Activated CD8-positive, alpha-beta memory T cell treated with anti-CD3 and anti-CD28 coated beads, Interleukin-2, amount 50 U/mL, for 1 hour (primary cell): ENCODE results near the gene PLPP1.
"Not testable (repeated sequence)": the region's sequence is repeated elsewhere in the genome, so short reads cannot be mapped to it uniquely, and the experiment has no call there.

Experiments
- DNase-seq: peaks from one replicate; pipeline ENCODE4 v3.0.0-alpha.2; 2020; ENCODE audit errors: extremely low read depth

PLPP1 gene

DNA sequence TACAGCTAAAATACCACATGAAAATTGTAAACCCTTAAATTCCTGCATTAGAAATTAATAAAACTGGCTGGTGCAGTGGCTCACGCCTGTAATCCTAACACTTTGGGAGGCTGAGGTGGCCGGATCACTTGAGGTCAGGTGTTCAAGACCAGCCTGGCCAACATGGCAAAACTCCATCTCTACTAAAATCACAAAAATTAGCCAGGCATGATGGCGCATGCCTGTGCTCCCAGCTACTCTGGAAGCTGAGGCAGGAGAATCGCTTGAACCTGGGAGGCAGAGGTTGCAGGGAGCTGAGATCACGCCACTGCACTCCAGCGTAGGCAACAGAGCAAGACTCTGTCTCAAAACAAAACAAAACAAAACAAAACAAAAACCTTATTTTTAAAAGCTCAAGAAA is 29.1 kb downstream of the PLPP1 start:
- not testable (repeated sequence) for DNase-seq

DNA sequence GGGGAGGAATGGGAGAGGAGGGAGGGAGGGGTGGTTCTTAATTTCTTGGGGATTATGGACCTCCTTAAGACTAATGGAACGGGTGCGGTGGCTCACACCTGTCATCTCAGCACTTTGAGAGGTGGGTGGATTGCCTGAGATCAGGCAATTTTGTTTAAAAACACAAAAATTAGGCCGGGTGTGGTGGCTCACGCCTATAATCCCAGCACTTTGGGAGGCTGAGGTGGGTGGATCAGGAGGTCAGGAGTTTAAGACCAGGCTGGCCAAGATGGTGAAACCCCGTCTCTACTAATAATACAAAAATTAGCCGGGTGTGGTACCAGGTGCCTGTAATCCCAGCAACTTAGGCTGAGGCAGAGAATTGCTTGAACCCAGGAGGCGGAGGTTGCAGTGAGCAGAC is 30.8 kb downstream of the PLPP1 start:
- DNase-seq, result not testable (repeated sequence)

DNA sequence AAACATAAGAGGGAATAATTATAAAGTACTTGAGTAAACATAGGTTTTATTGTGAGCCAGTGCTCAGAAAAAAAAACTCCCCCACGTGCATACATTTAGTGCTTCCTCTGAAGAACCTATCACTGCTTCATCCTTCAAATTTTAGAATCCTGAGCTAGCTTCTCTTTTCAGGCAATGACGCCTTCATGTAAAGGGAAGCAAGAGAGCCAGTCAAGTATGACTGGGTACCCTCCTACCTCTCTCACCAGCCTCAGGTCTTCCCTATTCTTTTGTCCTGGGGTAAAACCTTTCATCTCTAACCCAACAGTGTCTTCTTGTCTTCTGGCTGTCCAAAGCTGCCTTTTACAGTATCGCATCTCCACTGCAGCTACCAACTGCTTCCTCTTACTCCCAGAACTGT is 32.0 kb downstream of the PLPP1 start:
- no peak for DNase-seq

DNA sequence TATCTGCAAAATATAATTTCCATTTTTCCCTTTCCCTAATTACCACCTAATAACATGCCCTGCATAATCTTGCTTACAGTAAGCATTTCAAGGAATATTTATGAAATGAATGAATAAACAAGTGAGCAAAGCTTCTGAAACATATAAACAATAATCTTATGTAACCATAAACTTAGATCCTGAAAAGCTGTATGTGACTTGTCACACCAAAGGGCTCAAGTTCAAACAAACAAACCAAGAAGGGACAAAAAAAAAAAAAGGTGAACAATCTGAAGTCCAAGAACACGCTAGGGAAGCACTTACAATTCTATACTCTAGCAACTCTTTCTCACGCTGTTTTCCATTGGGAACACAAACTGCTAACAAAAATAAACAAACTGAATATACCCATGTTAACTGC is 36.3 kb downstream of the PLPP1 start:
- no peak for DNase-seq

DNA sequence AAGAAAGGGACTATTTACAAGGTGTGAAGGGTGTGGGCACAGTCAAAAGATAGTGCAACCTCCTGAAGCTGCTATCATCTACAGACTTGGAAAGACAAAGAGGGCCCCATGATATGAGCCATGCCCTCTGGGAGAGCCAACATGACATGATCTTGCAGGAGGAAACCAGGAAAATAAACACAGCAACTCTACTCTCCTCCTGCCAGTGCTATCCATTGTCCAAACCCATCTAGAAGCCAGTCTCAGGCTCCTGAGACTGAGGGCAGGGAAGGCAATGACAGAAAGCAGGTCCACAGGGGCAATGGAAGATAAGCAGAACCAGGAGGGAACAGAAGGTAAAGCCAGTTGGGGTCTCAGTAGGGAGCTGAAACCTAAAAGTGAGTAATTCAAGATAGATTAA is 37.1 kb downstream of the PLPP1 start:
- DNase-seq, result no peak

DNA sequence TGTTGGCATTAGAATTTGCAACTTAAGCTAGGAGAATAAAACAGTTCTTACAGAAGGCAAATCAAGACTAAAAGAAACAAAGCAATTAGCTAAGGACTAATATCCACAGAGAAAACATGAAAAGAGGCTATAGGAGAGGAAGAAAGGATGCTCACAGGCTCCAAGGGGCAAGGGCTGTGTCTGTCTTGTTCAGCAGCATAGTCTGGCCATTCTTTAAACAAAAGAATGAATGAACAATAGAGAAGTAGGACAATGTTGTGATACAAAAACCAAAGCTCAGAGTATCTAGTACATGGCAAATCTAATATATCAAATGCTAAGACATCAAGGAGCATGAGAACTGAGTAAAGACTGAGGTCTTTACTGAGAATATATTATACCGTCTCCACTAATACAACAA is 39.5 kb downstream of the PLPP1 start:
- no peak for DNase-seq

DNA sequence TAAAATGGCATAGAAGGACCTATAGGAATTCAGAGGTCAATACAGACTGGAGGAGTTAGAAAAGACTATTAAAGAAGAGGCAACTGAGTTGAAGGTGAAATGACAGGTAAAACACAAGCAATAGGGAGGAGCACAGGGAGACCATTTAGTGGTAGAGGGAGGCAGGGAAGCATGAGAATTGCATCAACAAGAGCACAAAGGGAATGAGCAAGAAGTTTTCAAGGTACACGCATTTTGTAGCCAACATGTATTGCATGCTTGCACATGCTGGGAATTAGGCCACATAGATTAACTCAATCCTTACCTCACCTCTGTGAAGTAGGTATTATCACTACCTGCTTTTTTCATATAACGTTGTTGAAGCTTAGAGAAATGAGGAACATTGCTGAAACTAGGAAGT is 42.3 kb downstream of the PLPP1 start:
- no peak for DNase-seq

DNA sequence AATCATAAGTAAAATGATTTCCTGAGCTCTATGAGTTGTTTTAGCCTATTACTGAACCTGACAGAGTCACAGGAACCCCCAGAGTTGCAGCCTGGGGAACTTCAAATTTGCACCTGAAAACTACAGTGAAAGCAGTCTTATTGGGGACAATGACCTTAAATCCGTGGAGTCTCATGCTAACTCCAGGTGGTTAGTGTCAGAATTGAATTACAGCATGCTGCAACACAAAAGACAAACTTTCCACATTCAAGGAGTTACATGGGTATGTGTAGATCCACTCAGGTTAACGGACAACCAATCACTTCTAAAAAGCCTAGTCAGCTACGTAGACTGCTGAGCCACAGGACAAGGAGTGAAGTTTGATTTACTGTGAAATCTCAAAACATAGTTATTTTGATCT is 49.7 kb downstream of the PLPP1 start:
- no peak for DNase-seq

DNA sequence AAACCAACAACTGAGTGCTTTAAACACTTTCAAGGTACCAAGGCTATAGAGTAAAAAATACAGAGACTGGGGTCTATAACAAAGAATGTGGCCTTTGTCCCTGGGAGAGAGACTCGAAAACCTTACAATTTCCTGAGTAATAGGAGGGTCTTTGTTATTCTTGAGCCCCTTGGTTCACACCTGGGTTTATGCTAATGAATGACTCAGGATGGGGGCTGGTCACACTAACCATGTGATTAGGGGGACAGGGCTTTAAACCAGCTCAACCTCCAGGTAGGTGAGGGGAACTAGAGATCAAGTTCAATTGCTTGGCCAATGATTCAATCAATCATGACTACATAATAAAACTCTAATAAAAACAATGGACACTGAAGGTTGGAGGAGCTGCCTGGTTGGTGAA is 50.2 kb downstream of the PLPP1 start:
- DNase-seq, result no peak

DNA sequence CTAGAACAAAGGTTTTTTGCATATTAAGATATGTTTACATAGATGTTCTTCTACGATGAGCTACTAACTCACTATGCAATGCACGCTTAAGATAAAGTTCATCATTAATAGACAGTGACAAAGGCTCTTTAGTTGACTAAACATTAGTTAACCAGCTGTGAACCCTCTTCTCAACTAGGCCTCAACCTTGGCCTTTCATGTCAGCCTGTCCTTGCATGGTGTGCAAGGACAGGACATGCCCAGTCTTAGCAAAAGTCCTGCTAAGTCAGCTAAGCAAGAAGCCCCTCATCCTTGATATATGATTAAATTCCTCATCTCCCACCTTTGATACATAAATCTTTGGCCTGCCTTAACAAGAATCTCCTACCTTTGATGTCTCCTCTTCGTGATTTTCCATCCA is 50.9 kb downstream of the PLPP1 start:
- no peak for DNase-seq

DNA sequence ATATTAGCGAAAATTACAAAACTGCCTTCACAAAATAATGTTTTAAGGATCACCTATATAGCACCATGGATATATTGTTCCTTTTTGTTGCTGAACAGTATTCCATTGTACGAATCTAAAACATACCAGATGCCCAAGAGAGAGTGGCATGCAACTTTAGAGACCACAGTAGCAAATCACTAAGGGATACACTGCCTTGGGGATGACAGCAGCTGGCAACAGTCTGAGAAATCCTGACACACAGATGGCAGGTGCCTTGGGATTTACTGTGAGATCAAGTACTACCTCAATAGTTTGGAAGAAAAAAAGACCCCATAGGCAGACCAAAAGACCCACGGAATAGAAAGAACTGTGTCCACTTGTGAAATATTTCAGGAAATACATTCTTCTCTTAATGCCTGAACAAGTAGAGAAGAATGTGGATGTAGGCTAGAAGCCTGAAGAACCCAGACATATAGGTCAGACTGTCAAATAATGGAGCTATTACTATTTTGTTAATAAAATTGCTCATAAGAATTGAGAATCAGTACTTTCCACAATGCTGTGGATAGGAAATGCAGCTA is 53.4 kb downstream of the PLPP1 start:
- DNase-seq, result no peak

DNA sequence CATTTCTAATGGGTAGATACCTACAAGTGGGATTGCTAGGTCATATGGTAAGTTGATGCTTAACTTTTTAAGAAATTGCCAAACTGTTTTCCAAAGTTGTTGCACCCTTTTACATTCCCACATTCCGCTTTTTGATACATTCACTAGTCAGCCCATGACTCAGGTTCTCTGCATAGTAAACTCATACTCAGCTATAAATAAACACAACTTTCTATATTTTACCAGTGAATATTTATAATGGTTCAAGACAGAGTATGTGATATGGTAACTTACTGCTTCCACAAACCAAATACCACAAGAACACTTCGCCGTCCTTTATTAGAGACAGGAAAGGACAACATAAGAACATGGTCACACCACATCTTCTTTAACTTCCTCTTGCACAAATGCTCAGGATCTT is 54.0 kb downstream of the PLPP1 start:
- no peak for DNase-seq

DNA sequence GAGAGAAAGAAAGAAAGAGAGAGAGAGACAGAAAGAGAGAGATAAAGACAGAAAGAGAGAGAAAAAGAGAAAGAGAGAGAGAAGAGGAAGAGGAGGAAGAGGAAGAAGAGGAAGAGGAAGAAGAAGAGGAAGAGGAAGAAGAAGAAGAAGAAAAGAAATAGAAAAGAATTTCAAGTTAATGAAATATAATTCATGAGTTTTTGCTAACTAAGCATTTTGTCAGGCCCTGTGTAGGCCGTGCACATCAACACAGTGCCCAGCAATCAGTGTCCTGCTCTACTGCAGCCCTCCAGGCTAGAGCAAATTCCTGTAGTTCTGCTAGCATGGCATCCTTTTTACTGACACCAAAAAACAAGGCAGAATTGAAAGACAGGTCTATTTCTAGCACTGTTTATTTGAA is 62.1 kb downstream of the PLPP1 start:
- DNase-seq, result no peak

DNA sequence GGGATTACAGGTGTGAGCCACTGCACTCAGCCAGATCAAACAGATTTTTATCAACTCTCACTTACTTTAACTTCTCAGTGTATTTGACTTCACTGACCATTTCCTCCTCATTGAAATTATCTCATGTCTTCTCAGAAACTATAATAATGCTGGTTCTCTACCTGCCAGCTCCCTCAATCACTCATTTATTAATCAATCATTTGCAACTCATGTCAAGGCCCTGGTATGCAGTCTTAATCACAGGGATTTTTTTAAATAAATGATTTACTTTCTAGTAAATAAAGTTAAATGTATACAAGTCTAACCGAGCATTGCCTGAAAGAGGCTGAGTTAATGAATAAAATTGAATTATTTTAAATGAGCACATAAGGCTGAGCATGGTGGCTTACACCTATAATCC is 63.3 kb downstream of the PLPP1 start:
- DNase-seq, result no peak

DNA sequence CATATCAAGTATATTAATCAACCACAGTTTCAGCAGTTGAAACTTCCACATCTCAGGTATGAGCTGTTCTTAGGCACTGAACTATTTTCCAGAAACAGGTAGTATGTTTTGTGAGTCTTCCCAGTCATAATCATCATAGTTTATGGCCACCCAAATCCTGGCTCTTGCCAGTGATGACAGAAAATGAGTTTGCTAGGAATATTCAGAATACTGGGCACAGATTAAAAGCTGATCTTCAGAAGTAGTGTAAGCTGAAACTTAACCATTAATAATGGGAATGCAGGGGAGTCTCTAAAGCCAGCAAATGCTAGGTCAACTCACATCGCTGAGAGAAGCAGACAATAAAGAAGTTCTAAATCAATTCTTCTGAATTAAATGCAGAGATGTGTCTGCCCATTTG is 64.5 kb downstream of the PLPP1 start:
- DNase-seq, result no peak

DNA sequence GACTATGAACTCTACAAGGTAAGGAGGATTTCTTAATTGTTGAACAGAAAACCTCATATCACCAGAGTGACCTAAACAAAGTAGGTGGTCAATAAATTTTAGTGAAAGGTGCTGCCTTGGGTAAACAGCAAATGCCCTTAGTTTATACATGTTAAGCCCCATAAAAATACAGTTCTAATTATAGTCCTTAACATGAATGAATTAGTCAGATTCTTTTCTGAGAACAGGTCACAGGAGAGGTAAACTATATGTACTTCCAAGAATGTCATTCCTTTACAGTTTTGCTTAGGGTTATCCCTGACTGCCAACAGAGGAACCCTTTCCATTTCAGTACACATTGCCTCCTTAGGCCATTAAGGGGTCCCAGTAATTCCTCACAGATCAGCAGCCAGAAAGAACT is 64.9 kb downstream of the PLPP1 start:
- no peak for DNase-seq

DNA sequence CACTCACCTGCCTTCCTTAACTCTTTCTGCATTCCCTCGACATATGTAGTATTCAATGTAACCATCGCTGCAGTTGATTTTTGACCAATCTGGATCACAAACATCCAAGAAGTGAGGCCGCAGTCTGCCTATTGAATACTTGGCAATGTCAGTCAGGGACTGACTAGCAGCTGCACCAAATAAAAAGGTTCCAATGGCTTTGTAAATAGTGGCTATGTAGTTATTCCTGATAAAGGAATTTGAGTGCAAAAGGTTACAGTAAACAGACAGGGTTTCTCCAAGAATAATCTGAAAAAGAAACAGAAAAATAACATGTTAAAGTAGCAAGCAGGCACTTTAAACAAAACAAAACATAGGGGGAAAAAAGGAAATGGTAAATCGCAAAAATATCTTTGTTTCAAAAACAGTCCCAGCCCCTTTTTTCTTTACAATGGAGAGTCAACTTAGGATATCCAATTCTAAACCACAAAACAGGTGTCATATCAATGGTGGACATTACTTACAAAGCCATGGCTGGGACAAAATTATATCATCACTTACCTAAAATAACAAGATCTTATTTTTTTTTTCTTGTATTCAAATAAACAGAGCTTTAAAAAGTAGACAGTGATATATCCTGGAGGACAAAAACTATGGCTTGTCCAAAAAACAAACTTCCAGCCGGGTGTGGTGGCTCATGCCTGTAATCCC is 66.8 kb downstream of the PLPP1 start:
- DNase-seq, result no peak

DNA sequence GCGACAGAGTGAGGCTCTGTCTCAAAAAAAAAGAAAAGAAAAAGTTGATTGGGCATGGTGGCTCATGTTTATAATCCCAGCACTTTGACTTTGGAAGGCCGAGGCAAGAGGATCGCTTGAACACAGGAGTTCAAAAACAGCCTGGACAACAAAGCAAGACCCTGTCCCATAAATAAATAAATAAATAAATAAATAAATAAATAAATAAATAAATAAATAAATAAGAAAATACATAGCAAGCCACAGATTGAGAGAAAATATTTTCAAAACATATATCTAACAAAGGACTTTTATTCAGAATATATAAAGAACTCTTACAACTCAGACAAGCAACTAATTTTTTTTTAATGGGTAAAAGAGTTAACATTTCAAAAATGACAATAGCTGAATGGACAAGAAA is 71.2 kb downstream of the PLPP1 start:
- no peak for DNase-seq

DNA sequence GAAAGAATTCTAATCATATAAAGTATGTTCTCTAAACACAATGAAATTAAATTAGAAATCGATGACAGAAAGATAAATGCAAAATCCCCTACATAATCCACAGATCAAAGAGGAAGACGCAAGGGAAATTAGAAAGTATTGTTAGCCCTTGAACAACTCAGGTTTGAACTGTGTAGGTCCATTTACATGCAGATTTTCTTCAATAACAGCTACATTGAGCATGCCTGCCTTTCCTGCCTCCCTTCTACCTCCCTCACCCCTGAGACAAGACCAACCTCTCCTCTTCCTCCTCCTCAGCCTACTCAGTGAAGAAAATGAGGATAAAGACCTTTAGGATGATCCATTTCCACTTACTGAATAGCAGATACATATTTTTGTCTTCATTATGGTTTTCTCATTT is 75.2 kb downstream of the PLPP1 start:
- no peak for DNase-seq

DNA sequence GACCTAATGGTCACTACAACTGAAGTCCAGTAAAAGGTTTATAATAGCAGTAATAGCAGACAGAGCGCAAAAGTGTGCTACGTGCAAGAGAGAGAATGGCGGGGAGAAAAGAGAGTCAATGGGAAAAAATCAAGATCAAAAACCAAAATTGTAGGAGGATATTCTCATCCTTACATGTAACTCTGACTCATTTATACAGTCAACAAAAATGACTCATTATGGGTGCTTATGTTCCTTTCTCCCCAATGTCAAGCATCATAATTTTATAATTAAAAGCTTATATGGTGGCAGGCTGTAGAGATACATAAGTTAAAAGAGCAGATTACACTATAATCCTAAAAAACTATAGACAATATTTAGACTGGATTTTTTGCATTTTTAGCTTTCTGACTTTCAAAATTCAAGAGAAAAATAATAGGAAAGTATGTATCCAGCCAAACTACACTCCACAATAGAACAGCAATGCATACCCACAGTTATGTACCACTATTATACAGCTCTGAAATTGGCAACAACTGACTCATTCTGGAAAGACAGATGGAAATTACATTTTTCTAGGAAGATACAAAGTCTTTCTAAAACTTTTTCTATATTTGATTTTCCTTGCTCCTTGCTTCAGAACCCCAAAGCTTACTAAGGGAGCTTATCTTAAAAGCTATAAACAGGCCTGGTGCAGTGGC is 78.4 kb downstream of the PLPP1 start:
- no peak for DNase-seq

DNA sequence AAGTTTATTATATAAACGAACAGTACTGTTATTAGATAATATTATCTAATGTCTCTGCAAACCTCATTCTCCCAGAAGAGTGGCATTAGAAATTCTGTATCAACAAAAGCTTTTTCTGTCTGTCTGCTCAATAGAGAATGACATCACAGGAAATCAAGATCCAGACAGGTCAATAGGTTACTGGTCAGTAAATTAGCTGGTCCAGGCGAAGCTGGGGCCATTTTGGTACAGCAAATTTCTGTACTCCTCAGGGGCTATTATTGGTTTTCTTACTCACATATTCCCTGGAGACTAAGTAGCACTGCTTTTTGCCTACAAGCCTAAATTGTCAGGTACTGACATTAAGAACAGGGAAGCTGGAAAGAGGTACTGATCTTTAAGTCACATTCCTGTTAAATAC is 80.5 kb downstream of the PLPP1 start:
- DNase-seq, result no peak

DNA sequence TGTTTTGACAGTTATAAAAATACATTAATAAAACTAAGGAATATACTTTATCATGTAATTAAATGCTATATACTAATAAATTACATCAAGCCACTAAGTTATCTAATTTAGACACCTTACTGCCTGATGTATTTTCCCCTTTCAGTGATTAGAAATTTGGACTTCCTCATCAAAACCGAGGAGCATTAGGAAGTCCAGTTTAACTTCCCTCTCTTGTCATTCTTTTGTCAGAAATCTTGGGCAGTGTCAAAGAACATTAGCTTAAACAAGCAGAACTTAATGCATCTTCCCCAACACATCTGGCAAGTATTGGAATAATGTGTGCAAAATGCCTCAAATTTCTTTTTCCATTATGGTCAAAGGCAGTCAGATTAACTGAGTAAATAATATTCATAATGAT is 81.6 kb downstream of the PLPP1 start:
- DNase-seq, result no peak

DNA sequence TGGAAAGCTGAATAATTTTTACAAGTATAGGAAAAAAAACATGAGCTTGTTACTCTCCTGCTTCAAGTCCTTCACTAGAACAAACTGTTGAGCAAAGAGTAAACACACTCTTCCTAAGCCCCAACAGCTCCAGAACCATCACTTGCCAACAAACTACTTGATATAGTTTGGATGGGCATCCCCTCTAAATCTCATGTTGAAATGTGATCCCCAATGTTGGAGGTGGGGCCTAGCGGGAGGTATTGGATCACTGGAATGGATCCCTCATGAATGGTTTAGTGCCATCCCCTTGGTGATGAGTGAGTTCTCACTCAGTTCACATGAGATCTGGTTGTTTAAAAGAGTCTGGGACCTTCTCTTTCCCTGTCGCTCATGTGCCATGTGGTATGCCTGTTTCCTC is 82.8 kb downstream of the PLPP1 start:
- DNase-seq, result no peak
